NT2/D1 (cell line): ENCODE measurements around the gene PARM1.
"Not testable (repeated sequence)": the region's sequence is repeated elsewhere in the genome, so short reads cannot be mapped to it uniquely, and the experiment has no call there.

ENCODE experiments used
- DNase-seq: peaks from one replicate; pipeline ENCODE4 v3.0.0-alpha.2; 2011; ENCODE audit warnings: low read depth, low spot score
- H3K27me3 ChIP-seq: 2 replicates; pipeline ENCODE4 v1.6.0; 2011; ENCODE audit warnings: mild to moderate bottlenecking; ENCODE audit not compliant: insufficient read length, insufficient read depth
- H3K36me3 ChIP-seq: 2 replicates; pipeline ENCODE4 v1.6.1; 2011; ENCODE audit warnings: mild to moderate bottlenecking, low read length, mixed read lengths; ENCODE audit not compliant: insufficient read depth, insufficient read length
- H3K4me1 ChIP-seq: 2 replicates; pipeline ENCODE4 v1.5.1; 2011; ENCODE audit not compliant: insufficient read depth, insufficient read length
- H3K4me3 ChIP-seq: 2 replicates; pipeline ENCODE4 v1.5.1; 2011; ENCODE audit warnings: low read depth; ENCODE audit not compliant: insufficient read length
- H3K9ac ChIP-seq: 2 replicates; pipeline ENCODE4 v1.6.0; 2011; ENCODE audit warnings: low read depth; ENCODE audit not compliant: insufficient read length
- H3K9me3 ChIP-seq: 2 replicates; pipeline ENCODE4 v1.5.1; 2011; ENCODE audit warnings: mild to moderate bottlenecking, low read length; ENCODE audit not compliant: insufficient read depth
- SUZ12 ChIP-seq: IDR thresholded peaks from 2 replicates; pipeline ENCODE4 v1.6.1; 2011; ENCODE audit not compliant: insufficient read length, insufficient read depth; ENCODE audit errors: extremely low read depth
- YY1 ChIP-seq: IDR thresholded peaks from 2 replicates; pipeline ENCODE4 v1.6.1; 2011; ENCODE audit not compliant: insufficient read length, insufficient read depth
- ZNF274 ChIP-seq: IDR thresholded peaks from 2 replicates; pipeline ENCODE4 v1.6.1; 2011; ENCODE audit warnings: mild to moderate bottlenecking, low read depth, low read length

PARM1 gene

DNA sequence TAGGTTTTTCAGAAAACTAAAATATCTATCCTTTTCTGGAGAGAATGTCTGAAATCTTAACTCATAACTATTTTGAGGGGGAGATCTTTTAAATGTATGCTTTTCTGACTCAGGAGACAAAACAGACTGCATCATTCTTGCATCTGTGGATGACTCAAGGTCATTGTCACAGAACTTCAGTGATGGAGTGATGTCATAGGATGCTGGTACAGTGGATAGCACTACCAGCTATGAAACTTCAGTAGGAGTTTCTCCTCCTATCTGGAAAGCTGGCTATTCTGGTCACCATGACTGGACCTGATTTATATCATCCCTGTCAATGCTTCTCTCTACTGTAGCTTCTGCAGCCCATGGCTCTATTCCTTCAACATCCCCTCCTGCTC is 50.3 kb downstream of the PARM1 start:
- no peak overlapping the region for H3K9ac ChIP-seq
- no peak overlapping the region for H3K4me3 ChIP-seq
- TF ChIP-seq YY1 (no peak), ZNF274 (no peak), SUZ12 (no peak)
- no peaks in the 10 kb centered on the region for H3K9me3 ChIP-seq
- H3K36me3 ChIP-seq: no peaks in the 10 kb centered on the region
- DNase-seq: no peak
- H3K27me3 ChIP-seq: no peaks in the 10 kb centered on the region
- H3K4me1 ChIP-seq: no peaks in the 10 kb centered on the region

DNA sequence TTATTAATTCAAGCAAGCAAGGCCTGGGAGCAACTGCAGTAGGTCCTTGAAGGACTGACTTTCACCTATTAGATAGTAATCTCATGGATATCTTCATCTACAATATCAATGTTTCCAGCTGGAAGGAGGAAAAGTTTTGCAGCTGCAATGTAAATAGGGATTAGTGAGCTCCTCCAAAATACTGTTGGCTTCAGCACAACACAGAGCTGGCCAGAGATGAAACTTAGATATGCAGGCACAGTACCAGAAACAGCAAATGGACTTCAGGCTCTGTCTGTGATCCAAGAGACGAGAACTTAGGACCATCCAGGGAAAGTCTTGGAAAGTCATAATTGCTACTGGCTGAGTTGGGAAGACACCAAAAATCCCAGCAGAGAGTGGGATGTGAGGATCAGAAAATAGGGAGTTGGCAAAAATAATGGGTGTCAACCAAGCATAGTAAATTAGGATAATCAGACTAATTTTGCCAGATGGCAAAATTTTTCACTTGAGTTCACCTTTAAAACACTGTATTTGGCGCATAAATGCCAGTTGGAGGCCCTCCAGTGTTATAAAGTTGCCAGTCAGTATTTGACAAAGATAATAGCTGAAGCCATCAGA is 57.5 kb downstream of the PARM1 start:
- Histone ChIP-seq H3K9ac (no peak overlapping the region), H3K4me1 (no peaks in the 10 kb centered on the region), H3K9me3 (no peaks in the 10 kb centered on the region), H3K27me3 (no peaks in the 10 kb centered on the region), H3K4me3 (no peak overlapping the region), H3K36me3 (no peaks in the 10 kb centered on the region)
- TF ChIP-seq YY1 (no peak), SUZ12 (no peak), ZNF274 (no peak)
- DNase-seq: no peak

DNA sequence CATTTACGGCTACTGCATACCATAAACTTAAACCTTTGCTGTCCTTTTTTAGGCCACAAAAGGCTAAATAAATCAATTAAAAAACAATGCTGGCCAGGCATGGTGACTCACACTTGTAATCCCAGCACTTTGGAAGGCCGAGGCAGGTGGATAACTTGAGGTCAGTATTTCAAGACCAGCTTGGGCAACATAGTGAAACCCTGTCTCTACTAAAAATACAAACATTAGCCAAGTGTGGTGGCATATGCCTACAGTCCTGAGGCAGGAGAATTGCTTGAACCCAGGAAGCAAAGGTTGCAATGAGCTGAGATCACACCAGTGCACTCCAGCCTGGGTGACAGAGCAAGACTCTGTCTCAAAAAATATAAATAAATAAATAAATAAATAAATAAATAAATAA is 61.5 kb downstream of the PARM1 start:
- not testable (repeated sequence) for H3K9ac ChIP-seq, H3K4me3 ChIP-seq, H3K36me3 ChIP-seq, H3K27me3 ChIP-seq, DNase-seq, H3K9me3 ChIP-seq, H3K4me1 ChIP-seq

GRCh38 chr4:74996996-74997395 is 64.1 kb downstream of the PARM1 start:
- DNase-seq: no peak
- H3K27me3 ChIP-seq: no peaks in the 10 kb centered on the region
- no peak overlapping the region for H3K4me3 ChIP-seq
- no peak for TF ChIP-seq ZNF274
- no peak for TF ChIP-seq SUZ12
- TF ChIP-seq YY1: no peak
- H3K9ac ChIP-seq: no peak overlapping the region
- no peaks in the 10 kb centered on the region for H3K9me3 ChIP-seq
- no peaks in the 10 kb centered on the region for H3K36me3 ChIP-seq
- H3K4me1 ChIP-seq: no peaks in the 10 kb centered on the region

GRCh38 chr4:74997948-74998729 is 65.2 kb downstream of the PARM1 start:
- Histone ChIP-seq H3K9ac (no peak overlapping the region), H3K27me3 (no peaks in the 10 kb centered on the region), H3K4me3 (no peak overlapping the region), H3K9me3 (no peaks in the 10 kb centered on the region), H3K36me3 (no peaks in the 10 kb centered on the region), H3K4me1 (no peaks in the 10 kb centered on the region)
- TF ChIP-seq ZNF274: no peak
- no peak for DNase-seq

DNA sequence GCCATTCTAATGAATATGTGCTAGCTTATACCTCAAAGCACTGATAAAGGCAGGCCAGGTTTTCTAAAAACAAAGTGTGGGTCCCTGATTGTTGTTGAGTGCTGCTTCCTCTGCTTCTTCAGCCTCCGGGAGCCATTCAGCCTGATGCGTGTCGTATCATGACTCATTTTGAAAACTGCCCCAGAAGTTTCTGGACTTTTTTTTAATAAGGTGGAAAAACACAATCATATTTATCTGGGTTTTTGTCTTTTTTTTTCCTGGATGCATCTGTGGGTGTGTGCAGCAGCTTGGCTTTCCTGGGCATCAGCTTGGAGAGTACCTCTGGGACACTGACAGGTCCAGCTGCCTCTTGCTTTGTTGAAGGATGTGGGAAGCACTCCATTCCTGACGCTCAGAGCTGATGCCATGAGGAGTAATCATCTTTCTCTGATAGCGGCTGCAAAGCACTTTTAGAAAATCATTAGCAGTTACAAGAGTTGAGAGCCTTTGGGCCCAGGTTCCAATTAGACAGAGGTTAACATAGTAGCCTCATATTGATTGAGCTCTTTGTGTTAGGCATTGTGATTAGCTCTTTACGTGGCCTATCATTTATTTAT is 66.9 kb downstream of the PARM1 start:
- Histone ChIP-seq H3K27me3 (no peaks in the 10 kb centered on the region), H3K4me3 (no peak overlapping the region), H3K9ac (no peak overlapping the region), H3K4me1 (no peaks in the 10 kb centered on the region), H3K9me3 (no peaks in the 10 kb centered on the region), H3K36me3 (no peaks in the 10 kb centered on the region)
- TF ChIP-seq YY1 (no peak), SUZ12 (no peak), ZNF274 (no peak)
- DNase-seq: no peak

DNA sequence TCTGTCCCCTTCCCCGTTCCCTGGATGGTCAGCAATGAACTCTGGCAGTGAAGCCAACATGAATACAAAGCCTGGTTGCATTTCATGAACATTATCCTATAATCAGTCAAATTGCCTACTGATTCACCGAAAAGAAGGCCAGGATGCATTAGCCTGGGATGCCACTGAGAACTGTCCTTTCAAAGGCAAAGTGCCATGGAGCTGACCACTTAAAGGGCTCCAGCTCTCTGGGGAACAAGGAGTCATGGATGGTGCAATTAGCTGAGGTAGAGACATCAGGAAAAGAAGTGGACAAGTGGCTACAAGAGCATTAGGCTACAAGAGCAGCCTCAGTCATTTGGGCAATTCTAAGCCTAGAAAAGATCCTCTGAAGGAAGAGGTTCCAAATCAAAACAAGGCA is 69.0 kb downstream of the PARM1 start:
- TF ChIP-seq YY1 (no peak), ZNF274 (no peak), SUZ12 (no peak)
- DNase-seq: no peak
- Histone ChIP-seq H3K9me3 (no peaks in the 10 kb centered on the region), H3K36me3 (no peaks in the 10 kb centered on the region), H3K4me3 (no peak overlapping the region), H3K4me1 (no peaks in the 10 kb centered on the region), H3K27me3 (no peaks in the 10 kb centered on the region), H3K9ac (no peak overlapping the region)

DNA sequence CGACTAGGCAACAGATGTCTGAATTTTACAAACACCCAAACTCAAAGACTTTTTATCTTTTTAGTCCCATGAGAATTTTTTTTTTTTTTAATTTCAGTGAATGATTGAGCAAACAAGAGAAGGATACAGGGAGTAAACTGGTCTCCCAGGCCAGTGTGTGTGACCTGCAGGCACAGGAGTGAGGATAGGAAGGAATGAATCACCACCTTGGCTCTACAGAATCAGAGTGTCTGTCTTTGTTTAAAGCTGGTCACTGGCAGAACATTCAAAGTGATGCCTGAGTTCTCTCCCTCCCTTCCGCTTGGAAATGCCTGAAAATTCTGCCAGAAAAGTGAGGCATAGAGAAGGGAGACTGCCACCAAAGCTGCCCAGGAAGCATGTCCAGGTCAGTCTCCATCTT is 69.5 kb downstream of the PARM1 start:
- H3K36me3 ChIP-seq: no peaks in the 10 kb centered on the region
- H3K9ac ChIP-seq: no peak overlapping the region
- TF ChIP-seq YY1: no peak
- no peak for TF ChIP-seq SUZ12
- no peak for TF ChIP-seq ZNF274
- H3K9me3 ChIP-seq: no peaks in the 10 kb centered on the region
- H3K4me1 ChIP-seq: no peaks in the 10 kb centered on the region
- no peak overlapping the region for H3K4me3 ChIP-seq
- H3K27me3 ChIP-seq: no peaks in the 10 kb centered on the region
- no peak for DNase-seq
